Measurements from ENCODE around the gene OR7A17.

DNA sequence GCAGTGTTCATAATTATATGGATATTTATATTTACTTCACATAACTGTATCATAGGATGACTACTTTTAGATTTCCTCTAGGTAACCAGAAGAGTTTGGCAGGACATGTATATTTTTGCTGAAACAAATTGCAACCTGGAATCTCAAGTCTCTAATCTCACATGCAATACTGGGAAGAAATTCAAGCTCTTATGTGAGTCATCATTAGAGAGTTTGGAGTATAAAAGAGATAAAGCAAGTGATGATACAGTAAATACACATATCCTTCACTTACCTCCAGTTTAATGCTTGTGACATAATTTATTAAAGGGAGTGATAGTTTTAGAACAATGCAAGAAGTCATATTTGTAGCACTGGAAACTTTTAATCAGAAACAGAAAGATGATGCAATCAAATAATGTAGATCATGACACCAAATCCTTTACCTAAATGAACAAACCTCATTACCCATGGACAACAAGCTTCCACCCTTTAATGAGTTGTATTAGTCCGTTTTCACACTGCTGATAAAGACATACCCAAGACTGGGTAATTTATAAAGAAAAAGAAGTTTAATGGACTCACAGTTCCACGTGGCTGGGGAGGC lies 15.8 kb upstream of the OR7A17 start:
- TF ChIP-seq, protein P1, sequence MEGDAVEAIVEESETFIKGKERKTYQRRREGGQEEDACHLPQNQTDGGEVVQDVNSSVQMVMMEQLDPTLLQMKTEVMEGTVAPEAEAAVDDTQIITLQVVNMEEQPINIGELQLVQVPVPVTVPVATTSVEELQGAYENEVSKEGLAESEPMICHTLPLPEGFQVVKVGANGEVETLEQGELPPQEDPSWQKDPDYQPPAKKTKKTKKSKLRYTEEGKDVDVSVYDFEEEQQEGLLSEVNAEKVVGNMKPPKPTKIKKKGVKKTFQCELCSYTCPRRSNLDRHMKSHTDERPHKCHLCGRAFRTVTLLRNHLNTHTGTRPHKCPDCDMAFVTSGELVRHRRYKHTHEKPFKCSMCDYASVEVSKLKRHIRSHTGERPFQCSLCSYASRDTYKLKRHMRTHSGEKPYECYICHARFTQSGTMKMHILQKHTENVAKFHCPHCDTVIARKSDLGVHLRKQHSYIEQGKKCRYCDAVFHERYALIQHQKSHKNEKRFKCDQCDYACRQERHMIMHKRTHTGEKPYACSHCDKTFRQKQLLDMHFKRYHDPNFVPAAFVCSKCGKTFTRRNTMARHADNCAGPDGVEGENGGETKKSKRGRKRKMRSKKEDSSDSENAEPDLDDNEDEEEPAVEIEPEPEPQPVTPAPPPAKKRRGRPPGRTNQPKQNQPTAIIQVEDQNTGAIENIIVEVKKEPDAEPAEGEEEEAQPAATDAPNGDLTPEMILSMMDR (IDR thresholded peaks at IDR 0.05) = no peak
- no peak for TF ChIP-seq POLR2A (IDR thresholded peaks at IDR 0.05)
